Stimulated activated CD4-positive, alpha-beta T cell treated with anti-CD3 and anti-CD28 coated beads, Interleukin-1b, Interleukin-23, amount 100 ng/mL, for 48 hours (primary cell): ENCODE measurements around the gene AP2A2.

ENCODE experiments used
- DNase-seq: peaks from one replicate; pipeline ENCODE4 v3.0.0-alpha.2; 2020

The AP2A2 gene

GRCh38 chr11:1017269-1018005 lies 91.8 kb downstream of the AP2A2 start:
- no peak for DNase-seq

- no peak for DNase-seq
These were observed 92.4 kb downstream of the AP2A2 start for GRCh38 chr11:1018091-1018490.

- DNase-seq: no peak
These were observed 93.7 kb downstream of the AP2A2 start for GRCh38 chr11:1019321-1019910.

- no peak for DNase-seq
These were observed 94.7 kb downstream of the AP2A2 start for GRCh38 chr11:1020211-1020905.

- no peak for DNase-seq
These were observed 96.7 kb downstream of the AP2A2 start for GRCh38 chr11:1022411-1022810.

- DNase-seq: no peak
These were observed 97.5 kb downstream of the AP2A2 start for GRCh38 chr11:1022908-1023810.

GRCh38 chr11:1023811-1024596 lies 98.3 kb downstream of the AP2A2 start:
- no peak for DNase-seq

GRCh38 chr11:1024597-1025409 lies 99.1 kb downstream of the AP2A2 start:
- no peak for DNase-seq

GRCh38 chr11:1025410-1026162 lies 99.9 kb downstream of the AP2A2 start:
- DNase-seq: no peak

- no peak for DNase-seq
These were observed 100.4 kb downstream of the AP2A2 start for GRCh38 chr11:1026163-1026450.

GRCh38 chr11:1026641-1027482 lies 101.2 kb downstream of the AP2A2 start:
- DNase-seq: no peak

- DNase-seq: no peak
These were observed 102.0 kb downstream of the AP2A2 start for GRCh38 chr11:1027483-1028290.

- DNase-seq: no peak
These were observed 102.5 kb downstream of the AP2A2 start for GRCh38 chr11:1028291-1028540.

GRCh38 chr11:1028616-1029015 lies 102.9 kb downstream of the AP2A2 start:
- DNase-seq: no peak

GRCh38 chr11:1029051-1029450 lies 103.4 kb downstream of the AP2A2 start:
- no peak for DNase-seq

- no peak for DNase-seq
These were observed 104.0 kb downstream of the AP2A2 start for GRCh38 chr11:1029654-1030053.

- DNase-seq: no peak
These were observed 104.4 kb downstream of the AP2A2 start for GRCh38 chr11:1030086-1030485.

GRCh38 chr11:1030556-1030955 lies 104.9 kb downstream of the AP2A2 start:
- DNase-seq: no peak
